ENCODE data around the gene LZIC.
A peak's percentile ranks its signal among the peaks of the same experiment; 100 is the strongest.

LZIC gene

GRCh38 chr1:9910076-9910422 lies 33.1 kb downstream of the LZIC start, which contains the start of gene CTNNBIP1:
CTNNBIP1 (minus strand) TSS chr1:9910269; CDS start chr1:9872064, 38,205 bp downstream.
- no peak for DNase-seq

DNA sequence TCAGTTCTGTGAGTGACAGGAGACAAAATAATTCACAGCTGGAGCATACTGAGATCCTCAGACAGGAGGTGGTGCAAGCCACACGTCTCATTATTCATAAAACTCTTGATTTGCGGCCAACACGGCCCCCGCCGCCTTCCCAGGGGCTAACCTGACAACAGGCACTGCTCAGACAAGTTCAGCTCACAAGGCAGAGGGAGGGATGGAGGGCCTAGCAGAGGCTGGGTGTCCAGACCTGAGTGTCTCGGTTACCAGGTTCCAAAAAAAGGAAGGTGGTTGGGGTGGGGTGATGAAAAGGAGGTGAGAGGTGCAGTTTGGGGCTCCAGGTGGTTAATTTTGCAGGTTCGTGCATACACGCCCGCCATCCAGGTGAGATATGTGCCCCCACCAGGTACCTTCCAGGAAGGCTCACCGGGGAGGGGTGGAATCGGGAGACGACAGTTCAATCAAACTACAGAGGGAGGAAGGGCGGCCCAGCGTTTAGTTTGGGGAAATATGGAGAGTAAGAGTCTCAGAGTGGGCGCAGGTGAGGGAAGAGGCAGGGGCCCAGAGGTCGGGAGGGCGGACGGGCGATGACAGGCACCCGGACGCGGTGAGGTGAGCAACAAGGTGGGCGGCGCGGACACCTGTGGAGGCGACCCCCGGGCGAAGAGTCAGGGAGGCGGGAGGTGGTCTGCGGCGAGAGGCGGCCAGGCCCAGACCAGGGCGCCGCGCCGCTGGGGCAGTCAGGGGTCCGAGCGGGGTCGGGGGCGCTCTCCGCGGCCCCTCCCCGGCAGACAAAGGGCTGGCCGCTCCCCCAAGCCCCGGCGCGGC lies 33.8 kb downstream of the LZIC start:
- peak; percentile 14 for DNase-seq

DNA sequence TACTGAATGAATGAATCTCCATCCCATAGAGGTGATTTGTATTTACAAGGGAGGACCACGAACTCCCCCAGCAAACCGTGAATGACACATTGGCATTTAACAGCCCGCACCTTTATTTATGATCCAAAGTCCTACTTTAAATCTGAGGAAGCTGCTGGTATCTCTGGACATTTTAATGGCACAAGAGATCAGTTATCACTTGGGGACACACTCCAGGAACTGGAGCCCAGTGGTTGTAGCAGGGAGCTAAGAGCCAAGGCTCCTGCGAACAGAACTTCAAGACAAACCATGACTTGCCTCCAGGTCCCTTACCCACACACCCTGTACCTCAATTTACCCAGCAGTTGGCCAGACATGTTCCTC lies 34.3 kb downstream of the LZIC start:
- no peak for DNase-seq

DNA sequence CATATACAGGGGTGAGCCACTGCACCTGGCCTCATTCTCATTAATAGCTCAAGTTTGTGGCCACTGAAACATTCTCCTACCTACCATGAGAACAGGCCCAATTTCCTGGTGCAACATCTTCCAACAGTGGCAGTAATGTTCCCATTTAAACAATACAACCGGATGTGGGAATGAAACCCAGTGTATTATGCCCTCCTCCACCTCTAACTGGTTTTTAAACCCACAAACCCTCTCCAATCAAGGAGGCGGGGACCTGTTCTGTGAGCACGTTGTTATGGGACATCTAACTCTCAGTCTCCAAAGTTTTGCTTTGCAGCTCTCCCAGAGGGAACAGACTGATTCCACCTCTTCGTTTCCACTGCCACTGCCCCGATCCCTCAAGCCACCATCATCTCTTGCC lies 35.8 kb downstream of the LZIC start:
- DNase-seq = no peak

GRCh38 chr1:9906466-9906865 lies 36.7 kb downstream of the LZIC start:
- no peak for DNase-seq

DNA sequence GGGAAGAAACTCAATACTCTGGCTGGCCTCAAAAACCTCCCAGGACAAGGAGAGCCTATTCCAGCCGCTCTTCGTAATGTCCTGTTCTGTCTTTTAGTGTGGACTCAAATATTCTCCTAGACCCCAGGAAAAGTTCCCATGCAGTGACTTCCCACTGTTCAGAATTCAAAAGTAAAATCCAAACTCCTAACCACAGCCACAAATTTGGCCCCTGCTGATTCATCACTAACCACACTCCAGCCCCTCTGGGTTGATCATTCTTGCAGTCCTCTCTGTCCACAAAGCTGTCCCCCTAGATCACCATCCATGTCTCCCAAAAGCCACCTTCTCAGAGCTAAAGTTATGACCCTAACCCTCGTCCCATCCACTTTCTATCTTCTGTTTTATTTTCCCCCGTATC lies 38.2 kb downstream of the LZIC start:
- peak; percentile 67 for DNase-seq

DNA sequence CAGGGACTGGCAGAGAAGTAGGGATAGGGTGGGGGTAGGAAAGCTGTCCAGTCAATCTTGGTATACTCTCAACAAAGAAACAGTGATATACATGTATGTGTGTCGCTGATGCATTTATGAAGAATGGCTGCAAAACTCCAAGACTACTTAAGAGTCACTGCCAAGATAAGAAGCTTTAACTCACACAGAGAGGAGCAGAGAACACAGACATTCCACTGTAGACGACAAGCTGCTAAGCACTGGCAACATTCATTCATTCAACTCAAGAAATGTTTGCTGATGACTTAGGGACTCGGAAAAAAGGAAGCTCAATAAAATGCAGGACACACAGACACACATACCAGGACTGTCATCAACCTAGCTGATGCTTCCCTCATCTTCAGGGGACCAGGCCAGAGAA lies 38.6 kb downstream of the LZIC start:
- peak; percentile 56 for DNase-seq

- DNase-seq = no peak
Measured at GRCh38 chr1:9903801-9904527, 39.2 kb downstream of the LZIC start.

- DNase-seq = no peak
Measured at GRCh38 chr1:9902060-9902452, 41.1 kb downstream of the LZIC start.

GRCh38 chr1:9901148-9902059 lies 41.8 kb downstream of the LZIC start:
- DNase-seq = no peak

DNA sequence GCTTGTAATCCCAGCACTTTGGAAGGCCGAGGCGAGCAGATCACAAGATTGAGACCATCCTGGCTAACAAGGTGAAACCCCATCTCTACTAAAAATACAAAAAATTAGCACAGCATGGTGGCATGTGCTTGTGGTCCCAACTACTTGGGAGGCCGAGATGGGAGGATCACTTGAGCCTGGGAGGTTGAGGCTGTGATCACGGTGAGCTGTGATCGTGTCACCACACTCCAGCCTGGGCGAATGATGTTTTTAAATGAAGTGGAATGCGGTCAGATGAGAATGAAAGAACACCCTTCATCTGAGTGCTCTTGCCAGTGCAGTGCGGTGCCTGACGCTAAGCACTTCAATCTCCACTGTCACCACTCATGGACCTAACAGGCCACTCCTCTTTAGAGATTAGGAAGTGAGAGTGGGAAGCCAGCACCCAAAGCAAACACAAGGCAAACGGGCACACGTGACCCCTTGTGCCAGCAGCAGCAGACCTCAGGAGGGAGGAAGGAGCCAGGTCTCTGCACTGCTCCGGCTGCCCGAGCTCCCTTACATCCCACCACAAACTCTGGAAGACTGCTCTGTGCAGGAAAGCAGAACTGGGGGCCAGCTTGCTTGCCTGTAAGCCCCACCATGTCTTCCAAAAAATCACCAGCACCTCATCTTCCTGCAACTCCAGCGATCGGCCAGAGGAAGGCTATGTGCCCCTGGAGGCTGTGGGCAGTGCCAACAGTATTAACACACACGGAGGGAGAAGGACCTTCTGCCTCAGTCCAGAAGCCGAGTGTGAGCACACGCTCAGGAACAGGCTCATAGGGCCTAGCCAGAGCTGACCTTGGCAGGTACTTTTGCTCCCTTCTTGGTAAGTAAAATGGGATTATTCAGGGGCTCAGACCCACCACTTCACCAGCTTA lies 42.8 kb downstream of the LZIC start:
- DNase-seq = no peak

DNA sequence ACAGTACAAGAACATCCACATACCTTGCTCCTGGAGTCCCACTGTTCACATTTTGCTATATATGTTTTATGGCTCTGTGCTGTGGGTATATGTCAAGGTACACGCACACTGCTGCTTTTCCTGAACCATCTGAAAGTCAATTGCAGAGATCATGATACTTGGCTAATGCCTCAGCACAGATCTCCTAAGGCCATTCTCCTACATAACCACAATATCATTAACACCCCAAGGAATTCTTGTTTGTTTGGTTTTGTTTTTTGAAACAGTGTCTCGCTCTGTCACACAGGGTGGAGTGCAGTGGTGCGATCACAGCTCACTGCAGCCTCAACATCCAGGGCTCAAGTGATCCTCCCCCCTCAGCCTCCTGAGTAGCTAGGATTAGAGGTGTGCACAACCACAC lies 49.1 kb downstream of the LZIC start:
- DNase-seq = peak; percentile 33

GRCh38 chr1:9892563-9893528 lies 50.3 kb downstream of the LZIC start:
- peak; percentile 86 for DNase-seq

DNA sequence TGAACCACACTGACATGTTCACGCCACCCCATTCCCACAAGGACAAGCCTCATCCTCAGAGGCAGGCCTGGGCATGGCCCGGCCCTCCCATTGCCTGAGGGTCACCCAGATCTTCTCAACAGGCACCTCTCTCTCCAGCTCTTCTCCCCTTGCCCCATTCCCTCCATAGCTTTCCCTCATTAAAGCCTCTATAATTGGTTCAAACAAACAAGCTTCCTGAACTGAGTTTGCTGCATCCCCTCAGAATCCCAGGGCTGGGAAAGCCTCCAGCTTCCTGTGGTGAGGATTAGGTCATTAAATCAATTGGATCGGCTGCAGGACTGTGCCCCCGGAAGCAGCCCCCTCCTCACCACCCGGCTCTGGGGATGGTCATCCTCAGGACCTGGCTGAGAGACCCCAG lies 52.0 kb downstream of the LZIC start:
- peak; percentile 52 for DNase-seq

DNA sequence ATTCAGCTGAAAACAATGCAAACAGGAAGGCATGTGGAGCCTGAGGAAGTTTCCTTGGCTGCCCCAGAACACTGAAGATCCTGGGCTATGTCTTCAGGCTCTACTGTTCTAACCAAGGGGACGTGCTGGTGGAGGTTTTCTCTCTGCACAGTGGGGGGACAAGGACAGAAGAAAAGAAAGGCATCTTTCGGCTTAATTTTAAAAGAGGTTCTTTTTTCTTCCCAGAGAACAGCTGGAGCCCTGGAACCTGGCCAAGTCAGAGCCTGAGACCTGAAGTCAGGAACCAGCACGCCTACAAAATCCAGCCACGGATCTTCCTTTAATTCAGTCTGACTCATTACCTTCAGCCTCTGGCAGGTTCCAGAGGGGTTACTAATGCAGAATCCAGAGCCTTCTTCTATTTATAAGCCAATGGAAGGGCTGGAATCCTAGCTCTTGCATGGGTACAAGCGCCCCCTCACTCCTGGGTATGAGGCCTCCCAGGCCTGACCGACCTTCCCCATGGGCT lies 52.9 kb downstream of the LZIC start:
- DNase-seq = peak; percentile 95

DNA sequence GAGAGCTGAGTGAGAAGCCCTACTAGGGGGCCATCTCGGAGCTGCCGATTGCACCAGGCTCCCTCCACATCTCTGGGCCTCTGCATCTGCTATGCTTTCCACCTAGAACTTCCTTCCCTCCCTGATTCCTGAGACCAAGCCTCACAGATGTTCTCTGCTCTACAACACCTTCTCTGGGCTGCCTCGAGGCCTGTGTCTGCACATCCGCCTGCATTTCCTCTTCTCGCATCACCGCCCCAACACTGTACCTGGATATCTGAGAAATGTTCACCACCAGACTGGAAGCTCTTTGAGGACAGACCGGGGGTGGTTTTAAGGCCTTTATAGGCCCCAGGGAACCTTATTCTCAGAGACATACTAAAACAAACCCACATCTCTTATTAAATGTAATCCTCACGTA lies 53.8 kb downstream of the LZIC start:
- no peak for DNase-seq

DNA sequence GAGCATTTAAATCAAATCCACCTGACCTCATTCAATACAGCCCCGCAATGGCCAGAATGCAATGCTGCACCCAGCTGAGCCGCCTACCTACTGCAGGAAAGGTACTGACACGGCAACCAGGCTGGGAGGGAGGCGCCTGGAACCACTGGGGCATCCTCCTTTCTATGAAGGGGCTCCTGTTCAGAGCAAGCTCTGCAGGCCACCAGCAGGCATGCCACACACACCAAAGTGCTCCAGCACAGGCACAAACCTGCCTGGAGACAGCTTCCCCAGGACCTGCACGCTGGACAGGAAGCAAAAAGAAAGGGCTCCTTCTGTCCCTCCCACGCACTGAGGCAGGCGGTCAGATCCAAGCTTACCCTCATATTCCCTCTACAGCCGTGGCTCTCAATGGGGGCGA lies 54.3 kb downstream of the LZIC start:
- DNase-seq = no peak

DNA sequence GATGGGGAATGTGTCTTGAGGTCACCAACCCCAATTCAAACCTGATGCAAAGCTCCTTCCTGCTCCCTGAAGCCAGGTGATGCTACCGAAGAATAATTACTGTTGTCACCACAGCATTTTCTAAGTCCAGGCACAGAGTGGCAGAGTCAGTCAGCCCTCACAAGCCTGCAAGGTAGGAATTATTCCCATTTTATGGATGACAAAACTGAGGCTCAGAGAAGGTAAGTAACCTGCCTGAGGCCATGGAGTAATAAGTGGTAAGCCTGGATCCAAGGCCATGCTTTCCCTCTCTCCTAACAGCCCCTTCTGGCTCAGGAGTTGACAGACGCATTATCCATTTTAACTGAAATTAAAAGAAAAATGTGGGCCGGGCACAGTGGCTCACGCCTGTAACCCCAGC lies 56.1 kb downstream of the LZIC start:
- DNase-seq = no peak

DNA sequence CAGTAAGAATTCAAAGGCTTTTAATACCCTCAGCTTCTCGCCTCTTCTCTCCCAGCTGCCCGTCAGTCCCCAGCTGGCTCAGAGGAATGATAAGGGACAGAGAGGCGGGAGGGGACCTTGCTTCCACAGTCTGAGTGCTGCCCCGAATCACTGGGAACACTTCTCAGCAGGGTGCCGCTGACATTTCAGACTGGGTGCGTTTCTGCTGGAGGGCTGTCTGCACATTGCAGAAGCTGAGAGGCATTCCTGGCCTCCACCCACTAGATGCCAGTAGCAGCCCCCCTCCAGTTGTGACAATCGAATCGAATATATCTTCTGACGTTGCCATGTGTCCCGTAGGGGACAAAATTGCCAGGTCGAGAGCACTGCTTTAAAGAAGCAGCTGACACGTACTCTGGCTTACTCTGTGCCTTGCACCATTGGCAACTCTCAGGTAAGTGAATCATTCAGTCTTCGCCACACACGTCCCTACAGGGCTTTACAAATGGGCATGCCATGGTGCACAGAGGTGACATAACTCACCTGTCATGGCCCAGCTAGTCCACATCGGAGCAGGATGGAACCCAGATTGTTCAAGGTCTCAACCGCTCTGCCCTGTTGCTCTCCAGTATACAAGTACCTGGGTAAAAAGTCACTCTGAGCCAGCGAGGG lies 57.0 kb downstream of the LZIC start:
- no peak for DNase-seq

GRCh38 chr1:9884805-9885204 lies 58.4 kb downstream of the LZIC start:
- DNase-seq = no peak
